Putamen (tissue), 1 donor: ENCODE data around the gene VEGFA.
A peak's percentile ranks its signal among the peaks of the same experiment; 100 is the strongest.

Source experiments
- DNase-seq: peaks from one replicate; pipeline ENCODE4 v3.0.0-alpha.2; 2016; ENCODE audit warnings: low spot score

Gene VEGFA

GRCh38 chr6:43759136-43759906 is 10.7 kb upstream of the VEGFA start:
- DNase-seq, result no peak

- no peak for DNase-seq
These were observed 10.2 kb upstream of the VEGFA start for GRCh38 chr6:43759907-43760206.

- DNase-seq, result no peak
These were observed 9.5 kb upstream of the VEGFA start for GRCh38 chr6:43760210-43761168.

GRCh38 chr6:43761666-43762409 is 8.2 kb upstream of the VEGFA start:
- DNase-seq, result no peak

- DNase-seq, result no peak
These were observed 7.6 kb upstream of the VEGFA start for GRCh38 chr6:43762410-43762768.

DNA sequence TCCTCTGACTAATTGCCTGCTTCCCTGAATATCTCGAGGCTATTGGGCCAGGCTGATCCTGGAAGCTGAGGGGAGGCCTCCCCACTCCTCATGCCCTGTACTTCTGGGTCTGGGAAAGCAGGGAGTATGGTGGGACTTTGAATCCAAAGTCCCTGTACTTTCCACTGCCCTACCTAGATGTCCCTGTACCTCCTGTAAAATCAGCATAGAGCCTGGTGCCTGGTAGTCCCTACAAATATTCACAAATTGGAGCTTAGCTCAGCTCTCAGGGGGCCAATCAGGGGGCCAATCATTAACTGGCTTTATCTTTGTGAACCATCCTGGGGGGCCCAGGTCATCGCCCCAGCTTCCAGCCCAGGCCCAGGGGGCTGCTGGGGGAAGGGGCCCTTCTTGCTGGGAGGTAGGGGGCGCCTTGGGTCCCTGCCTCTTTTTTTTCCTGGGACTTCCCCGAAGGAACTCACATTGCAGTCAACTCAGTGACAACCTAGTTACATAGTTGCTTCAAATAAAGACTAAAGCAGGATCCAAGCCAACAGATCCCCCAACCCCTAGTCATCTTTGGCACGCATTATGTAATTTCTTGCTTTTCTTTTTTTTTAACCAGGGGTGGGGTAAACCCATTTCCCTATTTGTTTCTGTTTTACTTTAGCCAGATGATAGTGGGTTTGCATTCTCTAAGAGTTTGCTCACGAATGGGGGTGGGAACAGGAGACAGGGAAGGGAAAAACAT is 6.9 kb upstream of the VEGFA start:
- no peak for DNase-seq

- DNase-seq, result no peak
These were observed 6.0 kb upstream of the VEGFA start for GRCh38 chr6:43763812-43764522.

GRCh38 chr6:43764772-43765171 is 5.2 kb upstream of the VEGFA start:
- no peak for DNase-seq

- DNase-seq, result no peak
These were observed 4.1 kb upstream of the VEGFA start for GRCh38 chr6:43765776-43766499.

- DNase-seq, result no peak
These were observed 3.5 kb upstream of the VEGFA start for GRCh38 chr6:43766500-43766853.

DNA sequence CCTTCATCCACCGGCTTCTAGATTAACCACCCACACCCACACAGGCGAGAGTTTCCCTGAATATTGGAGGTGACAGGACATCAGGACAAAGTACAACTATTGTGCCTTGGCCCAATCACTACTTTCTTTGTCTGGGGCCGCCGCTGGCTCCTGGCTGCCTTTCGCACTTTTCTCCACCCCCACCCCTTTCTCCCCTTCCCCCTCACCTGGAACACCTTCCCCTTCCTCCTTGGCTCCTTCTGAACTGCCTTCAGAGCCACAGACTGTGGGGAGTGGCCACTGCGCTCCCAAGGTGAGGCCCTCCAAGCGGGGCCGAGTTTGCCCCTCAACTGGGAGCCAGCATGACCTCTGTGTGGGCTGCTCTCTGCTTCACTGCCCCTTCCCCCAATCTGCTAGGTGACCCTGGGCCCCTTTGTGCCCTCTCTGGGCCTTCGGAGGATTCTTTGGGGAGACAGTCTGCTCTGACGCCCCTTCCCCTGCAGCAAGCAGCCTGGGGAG is 3.0 kb upstream of the VEGFA start:
- DNase-seq, result no peak

DNA sequence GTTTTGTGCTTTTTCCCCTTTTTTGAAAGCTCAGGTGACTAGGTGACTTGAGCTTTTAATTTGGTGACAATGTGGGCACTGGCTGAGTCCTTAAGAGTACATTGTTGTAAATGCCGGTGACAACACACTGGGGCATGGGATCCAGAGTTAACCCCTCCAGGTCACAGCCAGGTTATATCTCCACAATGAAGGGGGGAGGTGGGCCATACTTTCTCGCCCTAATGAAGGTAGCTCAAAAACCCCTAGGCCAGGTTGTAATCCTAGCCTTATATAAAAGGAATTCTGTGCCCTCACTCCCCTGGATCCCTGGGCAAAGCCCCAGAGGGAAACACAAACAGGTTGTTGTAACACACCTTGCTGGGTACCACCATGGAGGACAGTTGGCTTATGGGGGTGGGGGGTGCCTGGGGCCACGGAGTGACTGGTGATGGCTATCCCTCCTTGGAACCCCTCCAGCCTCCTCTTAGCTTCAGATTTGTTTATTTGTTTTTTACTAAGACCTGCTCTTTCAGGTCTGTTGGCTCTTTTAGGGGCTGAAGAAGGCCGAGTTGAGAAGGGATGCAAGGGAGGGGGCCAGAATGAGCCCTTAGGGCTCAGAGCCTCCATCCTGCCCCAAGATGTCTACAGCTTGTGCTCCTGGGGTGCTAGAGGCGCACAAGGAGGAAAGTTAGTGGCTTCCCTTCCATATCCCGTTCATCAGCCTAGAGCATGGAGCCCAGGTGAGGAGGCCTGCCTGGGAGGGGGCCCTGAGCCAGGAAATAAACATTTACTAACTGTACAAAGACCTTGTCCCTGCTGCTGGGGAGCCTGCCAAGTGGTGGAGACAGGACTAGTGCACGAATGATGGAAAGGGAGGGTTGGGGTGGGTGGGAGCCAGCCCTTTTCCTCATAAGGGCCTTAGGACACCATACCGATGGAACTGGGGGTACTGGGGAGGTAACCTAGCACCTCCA is 2.2 kb upstream of the VEGFA start:
- DNase-seq, result no peak

- DNase-seq, result no peak
These were observed 1.5 kb upstream of the VEGFA start for GRCh38 chr6:43768506-43768860.

DNA sequence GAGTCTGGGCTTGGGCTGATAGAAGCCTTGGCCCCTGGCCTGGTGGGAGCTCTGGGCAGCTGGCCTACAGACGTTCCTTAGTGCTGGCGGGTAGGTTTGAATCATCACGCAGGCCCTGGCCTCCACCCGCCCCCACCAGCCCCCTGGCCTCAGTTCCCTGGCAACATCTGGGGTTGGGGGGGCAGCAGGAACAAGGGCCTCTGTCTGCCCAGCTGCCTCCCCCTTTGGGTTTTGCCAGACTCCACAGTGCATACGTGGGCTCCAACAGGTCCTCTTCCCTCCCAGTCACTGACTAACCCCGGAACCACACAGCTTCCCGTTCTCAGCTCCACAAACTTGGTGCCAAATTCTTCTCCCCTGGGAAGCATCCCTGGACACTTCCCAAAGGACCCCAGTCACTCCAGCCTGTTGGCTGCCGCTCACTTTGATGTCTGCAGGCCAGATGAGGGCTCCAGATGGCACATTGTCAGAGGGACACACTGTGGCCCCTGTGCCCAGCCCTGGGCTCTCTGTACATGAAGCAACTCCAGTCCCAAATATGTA is 957 bp upstream of the VEGFA start:
- no peak for DNase-seq

DNA sequence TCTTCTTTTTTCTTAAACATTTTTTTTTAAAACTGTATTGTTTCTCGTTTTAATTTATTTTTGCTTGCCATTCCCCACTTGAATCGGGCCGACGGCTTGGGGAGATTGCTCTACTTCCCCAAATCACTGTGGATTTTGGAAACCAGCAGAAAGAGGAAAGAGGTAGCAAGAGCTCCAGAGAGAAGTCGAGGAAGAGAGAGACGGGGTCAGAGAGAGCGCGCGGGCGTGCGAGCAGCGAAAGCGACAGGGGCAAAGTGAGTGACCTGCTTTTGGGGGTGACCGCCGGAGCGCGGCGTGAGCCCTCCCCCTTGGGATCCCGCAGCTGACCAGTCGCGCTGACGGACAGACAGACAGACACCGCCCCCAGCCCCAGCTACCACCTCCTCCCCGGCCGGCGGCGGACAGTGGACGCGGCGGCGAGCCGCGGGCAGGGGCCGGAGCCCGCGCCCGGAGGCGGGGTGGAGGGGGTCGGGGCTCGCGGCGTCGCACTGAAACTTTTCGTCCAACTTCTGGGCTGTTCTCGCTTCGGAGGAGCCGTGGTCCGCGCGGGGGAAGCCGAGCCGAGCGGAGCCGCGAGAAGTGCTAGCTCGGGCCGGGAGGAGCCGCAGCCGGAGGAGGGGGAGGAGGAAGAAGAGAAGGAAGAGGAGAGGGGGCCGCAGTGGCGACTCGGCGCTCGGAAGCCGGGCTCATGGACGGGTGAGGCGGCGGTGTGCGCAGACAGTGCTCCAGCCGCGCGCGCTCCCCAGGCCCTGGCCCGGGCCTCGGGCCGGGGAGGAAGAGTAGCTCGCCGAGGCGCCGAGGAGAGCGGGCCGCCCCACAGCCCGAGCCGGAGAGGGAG is 580 bp downstream of the VEGFA start:
- peak; percentile 34 for DNase-seq

GRCh38 chr6:43771210-43771857 is 1.3 kb downstream of the VEGFA start:
- peak; percentile 35 for DNase-seq

DNA sequence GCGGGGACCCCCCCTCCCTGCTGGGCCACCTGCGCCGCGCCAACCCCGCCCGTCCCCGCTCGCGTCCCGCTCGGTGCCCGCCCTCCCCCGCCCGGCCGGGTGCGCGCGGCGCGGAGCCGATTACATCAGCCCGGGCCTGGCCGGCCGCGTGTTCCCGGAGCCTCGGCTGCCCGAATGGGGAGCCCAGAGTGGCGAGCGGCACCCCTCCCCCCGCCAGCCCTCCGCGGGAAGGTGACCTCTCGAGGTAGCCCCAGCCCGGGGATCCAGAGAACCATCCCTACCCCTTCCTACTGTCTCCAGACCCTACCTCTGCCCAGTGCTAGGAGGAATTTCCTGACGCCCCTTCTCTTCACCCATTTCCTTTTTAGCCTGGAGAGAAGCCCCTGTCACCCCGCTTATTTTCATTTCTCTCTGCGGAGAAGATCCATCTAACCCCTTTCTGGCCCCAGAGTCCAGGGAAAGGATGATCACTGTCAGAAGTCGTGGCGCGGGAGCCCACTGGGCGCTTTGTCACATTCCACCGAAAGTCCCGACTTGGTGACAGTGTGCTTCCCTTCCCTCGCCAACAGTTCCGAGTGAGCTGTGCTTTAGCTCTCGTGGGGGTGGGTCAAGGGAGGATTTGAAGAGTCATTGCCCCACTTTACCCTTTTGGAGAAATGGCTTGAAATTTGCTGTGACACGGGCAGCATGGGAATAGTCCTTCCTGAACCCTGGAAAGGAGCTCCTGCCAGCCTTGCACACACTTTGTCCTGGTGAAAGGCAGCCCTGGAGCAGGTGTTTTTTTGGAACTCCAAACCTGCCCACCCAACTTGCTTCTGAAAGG is 2.1 kb downstream of the VEGFA start:
- peak; percentile 43 for DNase-seq
